AML-193 (cell line): Measurements from ENCODE around the gene TRIM75.
"Not testable (repeated sequence)": the region's sequence is repeated elsewhere in the genome, so short reads cannot be mapped to it uniquely, and the experiment has no call there.

ENCODE experiments used
- DNase-seq, 2 experiments: peaks; one replicate each; lab custom pipeline; 2025; lab: John Stamatoyannopoulos, UW

The TRIM75 gene

DNA sequence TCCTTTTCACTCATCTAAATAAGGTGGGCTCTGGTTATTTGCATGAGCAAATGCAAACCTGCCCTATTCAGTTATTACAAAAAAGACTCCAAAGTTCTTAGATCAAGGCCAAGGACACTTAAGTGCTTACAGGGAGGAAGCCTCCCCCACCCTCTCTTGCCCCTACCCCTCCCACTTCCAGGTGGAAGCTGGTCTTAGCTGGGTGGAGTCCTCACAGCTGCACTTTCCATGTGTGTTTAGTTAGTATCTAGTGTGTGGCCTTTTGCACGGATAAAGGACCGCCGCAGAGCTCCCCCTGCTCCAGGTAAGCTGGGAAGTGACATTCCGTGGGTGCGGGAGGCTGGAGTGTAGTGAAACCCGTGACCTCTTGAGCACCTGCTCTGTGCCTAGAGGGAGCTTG, at the start of gene TRIM75:
Gene TRIM75 (plus strand): TSS at position 222 of the 400 bp plus-strand sequence. CDS start 5,282 bp downstream, outside the sequence.
- DNase-seq: no peak

DNA sequence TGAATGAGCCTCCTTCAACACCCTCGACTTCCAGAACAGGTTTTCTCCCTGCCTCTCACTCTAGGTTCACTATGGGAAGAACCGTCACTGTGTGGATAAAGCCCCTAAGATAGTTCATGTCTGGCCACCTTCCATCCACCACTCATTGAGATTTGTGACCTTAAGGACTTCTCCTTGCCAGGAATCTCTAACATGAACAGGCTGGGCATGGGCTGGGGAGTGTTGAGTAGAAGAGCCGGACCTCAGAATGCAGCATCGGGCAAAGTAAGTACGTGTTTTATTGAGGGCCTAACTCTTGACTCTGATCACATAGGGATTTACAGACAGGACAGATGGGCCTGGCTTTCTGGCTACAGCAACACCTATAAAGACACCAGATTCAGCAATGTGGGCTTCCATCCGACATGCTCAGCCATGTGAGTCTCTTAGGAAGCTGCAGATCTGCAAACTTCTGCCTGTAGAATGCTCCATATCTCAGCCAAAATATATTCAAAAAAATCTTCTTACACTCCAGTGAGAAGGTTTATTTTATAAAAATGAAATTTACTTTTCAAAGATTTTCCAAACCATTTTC, 48.2 kb upstream of the TRIM75 start:
- DNase-seq: no peak

DNA sequence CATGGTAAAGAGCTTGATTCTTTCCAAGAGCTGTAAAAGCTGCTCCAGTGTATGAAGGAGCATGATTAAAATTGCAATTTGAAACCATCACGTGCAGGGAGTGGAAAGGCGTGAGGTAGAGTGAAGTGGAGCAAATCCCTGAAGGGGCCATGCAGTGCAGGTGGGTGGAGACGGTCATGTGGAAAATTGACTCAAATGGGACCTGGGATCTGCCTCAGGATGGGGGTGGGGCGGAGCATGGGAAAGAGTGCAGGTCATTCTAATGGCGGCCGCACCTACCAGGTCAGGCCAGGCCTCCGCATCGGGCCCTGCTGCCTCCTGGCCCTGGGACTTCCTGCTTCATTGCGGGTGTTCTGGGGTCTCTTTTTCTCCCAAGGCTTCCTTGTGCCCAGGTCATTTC, 47.2 kb upstream of the TRIM75 start:
- DNase-seq: no peak

DNA sequence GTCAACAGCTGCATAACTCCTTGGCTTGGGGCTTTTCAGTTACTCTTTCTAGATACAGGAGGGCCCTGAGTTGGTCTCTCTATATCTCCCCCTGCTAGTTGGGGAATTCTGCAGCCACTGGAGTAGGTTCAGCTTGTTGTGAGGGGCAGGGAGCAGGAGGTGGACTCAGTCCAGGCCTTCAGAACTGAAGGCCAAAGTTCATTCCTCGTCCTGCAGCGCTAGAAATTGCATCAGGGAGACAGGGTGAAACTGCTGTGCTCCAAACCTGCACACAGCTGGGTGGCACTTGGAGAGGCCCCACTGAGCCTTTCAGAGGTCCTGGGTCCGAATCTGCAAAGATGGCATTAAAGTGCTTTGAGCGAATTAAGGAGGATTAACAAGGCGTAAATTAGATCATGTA, 46.8 kb upstream of the TRIM75 start:
- no peak for DNase-seq

DNA sequence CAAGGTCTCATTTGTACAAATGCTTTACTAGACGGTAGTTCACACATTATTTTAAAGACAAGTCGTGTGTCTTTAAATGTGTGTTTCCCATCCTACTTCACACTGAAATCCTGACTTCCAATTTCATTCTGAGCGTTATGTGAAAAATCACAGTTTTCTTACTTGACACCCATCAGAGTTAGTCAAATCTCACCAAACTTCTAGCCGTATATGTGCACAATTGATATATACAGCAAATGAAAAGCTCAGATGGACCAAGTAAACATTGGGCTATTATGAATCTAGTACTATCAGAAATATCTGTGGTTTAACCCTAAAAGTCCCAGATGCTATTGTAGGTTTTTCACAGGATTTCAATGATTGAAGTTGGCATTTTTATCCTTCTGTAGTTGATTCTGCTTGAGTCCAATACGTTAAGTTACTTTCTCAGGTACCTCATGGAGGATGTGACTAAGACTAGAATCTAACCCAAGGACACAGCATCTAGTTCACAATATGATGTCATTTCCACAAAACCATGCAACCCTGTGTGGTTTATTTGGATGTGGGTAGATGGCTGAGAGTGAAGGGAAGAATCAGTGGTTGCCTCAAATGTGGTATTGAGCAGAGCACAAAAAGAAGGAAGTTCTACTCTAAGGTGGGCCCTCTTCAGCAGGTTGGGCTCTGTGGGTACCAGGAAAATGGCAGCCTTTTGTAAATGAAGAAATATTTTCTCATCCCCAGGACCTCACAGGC, 44.0 kb upstream of the TRIM75 start:
- no peak for DNase-seq

DNA sequence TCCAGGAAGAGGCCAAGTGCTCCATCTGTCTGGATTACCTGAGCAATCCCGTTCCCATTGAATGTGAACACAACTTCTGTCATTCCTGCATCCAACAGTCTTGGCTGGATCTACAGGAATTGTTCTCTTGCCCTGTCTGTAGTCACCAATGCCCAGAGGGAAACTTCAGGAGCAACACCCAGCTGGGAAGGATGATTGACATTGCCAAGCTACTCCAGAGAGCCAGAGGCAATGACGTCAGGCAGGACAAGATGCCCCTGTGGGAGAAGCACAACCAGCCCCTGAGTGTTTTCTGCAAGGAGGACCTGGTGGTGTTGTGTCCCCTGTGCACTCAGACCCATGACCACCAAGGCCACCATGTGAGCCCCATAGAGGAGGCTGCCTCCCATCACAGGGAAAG, 43.2 kb upstream of the TRIM75 start:
- DNase-seq: no peak

DNA sequence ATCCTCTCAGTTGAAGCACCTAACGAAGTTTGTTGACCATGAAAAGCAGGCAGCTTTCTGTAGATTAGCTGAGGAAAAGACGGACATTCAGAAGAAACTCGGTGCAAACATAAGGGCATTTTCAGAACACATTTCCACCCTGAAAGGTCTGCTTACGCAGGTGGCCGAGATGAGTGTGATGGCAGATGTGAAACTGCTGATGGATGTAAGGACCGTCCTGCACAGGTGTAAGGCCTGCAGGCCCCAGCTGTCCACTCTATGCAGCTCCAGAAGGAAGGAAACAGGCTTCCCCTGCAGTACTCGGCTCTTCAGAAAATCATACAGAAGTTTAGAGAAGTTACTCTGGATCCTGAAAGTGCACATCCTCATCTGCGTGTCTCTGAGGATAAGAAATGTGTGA, 42.7 kb upstream of the TRIM75 start:
- DNase-seq: no peak

DNA sequence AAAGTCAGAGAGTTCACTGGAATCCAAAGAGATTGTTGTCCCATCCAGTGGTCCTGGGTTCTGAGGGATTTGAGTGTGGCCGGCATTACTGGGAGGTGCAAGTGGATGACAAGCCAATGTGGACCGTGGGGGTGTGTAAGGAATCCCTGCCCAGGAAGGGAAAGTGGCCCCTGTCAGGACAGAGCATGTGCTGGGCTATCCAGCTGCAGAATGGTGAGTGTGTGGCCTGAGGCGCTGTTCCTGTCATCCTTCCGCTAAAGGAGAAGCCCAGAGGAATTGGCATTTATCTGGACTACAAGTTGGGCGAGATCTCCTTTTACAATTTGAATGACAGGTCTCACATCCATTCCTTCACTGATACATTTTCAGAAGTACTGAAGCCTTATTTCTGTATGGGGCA, 42.3 kb upstream of the TRIM75 start:
- DNase-seq: no peak

DNA sequence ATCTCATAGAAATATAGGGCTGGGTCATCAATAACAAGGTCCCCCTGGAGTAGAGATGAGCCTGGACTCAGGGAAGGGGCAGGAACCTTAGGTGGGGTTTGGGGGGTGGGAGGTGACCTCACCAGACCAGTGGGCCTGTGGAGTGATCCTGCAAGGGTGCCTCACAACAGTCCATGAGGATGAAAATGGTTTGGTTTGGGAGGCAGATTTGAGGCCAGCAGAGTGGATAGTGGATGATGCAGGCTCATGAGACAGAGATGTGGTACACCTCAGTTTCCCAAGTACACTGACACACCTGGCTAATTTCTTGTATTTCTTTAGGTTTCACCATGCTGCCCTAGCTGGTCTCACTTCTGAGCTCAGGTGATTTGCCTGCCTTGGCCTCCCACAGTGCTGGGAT, 40.0 kb upstream of the TRIM75 start:
- no peak for DNase-seq

DNA sequence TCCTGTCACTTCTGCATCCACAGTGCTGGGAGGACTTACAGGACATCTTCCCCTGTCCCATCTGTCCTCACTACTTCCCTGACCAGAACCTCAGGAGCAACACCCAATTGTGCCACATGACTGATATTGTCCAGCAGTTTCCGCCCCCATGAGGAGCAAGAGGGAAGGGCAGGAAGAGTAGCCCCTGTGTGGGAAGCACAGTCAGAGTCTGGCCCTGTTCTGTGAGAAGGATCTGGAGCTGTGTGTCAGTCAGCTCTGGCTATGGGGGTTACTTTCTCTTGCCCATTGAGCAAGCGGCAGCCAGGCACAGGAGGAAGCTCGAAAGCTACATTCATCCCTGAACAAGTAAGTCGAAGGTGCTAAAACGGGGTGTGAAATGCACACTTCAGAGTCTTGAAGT, 36.7 kb upstream of the TRIM75 start:
- no peak for DNase-seq

DNA sequence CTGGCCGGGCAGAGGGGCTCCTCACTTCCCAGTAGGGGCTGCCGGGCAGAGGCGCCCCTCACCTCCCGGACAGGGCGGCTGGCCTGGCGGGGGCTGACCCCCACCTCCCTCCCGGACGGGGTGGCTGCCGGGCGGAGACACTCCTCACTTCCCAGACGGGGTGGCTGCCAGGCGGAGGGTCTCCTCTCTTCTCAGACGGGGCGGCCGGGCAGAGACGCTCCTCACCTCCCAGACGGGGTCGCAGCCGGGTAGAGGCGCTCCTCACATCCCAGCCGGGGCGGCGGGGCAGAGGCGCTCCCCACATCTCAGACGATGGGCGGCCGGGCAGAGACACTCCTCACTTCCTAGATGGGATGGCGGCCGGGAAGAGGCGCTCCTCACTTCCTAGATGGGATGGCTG, 33.7 kb upstream of the TRIM75 start:
- not testable (repeated sequence) for DNase-seq

DNA sequence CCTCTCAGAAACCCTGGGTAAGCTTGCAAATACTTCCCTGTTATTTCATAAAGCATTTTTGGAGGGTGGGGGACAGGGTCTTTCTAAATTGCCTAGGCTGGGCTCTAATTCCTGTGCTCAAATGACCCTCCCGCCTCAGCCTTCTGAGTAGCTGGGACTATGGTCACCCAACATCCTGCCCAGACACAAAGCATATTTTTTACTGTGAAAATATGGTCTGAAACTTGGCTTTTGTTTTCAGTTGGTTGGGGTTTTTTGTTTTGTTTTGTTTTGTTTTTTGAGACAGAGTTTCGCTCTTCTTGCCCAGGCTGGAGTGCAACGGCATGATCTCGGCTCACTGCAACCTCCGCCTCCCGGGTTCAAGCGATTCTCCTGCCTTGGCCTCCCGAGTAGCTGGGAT, 27.9 kb upstream of the TRIM75 start:
- not testable (repeated sequence) for DNase-seq

DNA sequence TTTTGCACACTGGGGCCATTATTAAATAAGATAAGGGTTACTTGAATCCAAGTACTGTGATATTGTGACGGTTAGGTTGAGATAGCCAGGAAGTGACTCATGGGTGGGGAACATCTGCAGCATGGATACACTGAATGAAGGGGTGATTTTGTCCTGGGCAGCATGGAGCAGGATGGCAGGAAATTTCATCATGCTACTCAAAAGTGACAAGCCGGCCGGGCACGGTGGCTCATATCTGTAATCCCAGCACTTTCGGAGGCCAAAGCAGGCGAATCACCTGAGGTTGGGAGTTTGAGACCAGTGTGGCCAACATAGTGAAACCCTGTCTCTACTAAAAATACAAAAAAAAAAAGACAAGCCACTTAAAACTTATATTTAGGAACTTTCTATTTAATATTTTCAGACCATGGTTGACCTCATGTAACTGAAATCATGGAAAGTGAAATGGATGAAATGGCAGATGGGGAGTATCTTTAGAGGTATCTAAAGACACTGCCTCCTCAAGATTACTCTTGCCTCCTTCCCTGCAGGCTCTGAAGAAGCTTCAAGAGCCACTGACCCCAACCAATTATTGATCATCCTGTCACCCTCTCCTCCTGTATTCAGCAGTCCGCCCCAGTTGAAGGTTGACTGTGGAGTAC, 25.8 kb upstream of the TRIM75 start:
- DNase-seq: no peak

DNA sequence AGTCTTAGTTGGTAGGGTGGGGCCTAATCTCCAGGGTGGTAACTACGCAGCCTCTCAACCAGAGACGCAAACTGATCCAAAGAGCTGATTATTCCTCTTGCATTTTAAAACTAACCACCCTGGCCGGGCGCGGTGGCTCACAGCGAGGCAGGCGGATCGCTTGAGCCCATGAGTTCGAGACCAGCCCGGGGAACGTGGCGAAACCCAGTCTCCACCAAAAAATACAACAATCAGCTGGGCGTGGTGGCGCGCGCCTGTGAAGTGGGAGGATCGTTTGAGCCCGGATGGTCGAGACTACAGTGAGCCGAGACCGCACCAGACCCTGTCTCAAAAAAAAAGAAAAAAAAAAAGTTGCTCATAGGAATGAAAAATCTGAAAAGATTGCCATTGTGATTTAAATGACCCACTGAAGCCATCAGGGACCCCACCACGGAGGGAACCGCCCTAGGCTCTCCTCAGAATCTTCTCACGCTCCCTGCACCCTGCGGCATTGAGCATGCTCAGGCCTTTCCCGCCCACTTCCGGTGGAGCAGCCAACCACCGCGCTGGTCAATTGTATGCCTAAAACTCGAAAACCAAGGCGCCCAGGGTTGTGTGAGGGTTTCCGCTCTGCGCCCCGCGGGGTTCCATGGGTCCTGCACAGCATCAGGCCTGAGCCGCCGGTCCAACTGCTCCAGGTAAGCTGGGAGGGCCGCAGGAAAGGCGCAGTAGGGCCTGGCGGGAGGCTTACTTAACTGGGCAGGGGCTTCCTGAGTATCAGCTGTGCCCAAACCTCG, 22.0 kb upstream of the TRIM75 start, which contains the start of gene TRIM60:
Gene TRIM60 (plus strand): TSS at position 564 of the 776 bp plus-strand sequence. CDS start 8,074 bp downstream, outside the sequence.
- DNase-seq: no peak

DNA sequence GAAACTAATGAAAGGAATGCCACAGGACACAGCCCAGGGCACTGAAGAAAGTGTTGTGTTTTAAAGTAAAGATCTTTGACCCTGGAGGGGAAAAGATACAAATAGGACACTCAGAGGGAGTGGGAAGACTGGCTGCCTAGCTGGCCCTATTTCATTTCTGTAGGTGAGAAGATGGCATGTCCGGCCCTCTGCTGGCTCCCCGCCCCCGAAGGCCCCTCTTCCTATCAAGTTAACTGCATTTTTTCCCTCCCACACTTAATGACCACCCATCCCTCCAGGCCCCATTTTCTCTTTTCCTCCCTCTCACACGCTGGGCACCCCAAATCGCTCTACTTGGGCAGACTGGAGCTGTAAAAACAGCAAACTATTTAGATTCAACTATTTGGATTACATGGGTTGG, 5.5 kb upstream of the TRIM75 start:
- no peak for DNase-seq

DNA sequence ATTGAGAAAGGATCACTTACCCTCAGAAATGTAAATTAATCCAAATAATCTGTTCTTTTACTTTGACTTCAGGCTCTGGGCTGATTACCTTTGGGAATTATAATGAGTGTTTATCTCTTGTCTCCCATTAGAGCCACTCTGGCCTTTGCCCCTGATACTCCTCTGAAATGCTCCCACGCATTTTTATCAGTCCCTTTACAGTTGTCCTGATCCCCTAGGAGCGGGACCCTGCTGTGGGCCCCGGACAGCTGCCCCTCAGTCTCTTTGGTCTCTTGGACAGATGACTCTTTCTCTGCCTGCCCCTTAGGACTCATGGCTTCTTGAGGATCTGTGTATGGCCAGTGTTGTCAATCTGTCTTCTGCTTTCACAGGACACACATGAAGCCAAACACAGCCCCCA, 1.0 kb upstream of the TRIM75 start:
- DNase-seq: no peak

DNA sequence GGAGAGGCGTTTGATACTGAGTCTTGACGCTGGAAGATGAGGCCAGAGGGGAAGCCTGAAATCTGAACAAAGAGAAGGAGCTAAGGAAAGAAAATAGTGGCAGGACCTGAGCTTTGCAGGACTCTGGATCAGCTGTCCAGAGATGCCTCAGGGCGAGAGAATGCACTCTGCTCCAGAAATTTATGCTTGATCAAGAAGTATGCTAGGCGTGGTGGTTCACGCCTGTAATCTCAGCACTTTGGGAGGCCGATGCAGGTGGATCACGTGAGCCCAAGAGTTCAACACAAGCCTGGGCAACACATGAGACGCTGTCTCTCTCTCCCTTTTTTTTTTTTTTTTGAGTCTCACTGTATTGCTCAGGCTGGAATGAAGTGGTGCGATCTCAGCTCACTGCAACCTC, 1.9 kb downstream of the TRIM75 start:
- no peak for DNase-seq

DNA sequence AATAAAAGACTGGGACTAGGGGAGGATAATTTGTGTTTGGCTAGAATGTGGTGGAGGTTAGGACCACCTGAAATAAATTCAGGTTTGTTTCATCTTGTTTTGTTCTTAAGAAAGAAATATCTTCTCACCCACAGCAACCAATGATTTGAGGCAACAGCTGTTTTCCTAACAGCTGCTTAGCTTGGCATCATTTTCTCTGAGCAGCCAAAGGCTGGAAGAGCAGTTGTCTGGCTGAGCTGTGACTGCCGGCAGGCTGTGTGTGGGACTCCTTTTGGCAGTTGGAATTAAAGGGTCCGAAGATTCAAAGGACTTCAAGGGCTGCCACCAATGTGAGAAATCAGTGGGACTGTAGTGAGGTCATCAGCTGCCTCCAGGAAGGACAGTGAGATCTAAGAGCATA, 5.0 kb downstream of the TRIM75 start:
- DNase-seq: no peak

DNA sequence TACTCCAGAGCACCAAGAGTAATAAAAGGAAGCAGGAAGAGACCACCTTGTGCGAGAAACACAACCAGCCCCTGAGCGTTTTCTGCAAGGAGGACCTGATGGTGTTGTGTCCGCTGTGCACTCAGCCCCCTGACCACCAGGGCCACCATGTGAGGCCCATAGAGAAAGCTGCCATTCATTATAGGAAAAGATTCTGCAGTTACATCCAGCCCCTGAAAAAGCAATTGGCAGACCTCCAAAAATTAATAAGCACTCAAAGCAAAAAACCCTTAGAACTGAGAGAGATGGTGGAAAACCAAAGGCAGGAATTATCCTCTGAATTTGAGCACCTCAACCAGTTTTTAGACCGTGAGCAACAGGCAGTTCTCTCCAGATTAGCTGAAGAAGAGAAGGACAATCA, 5.7 kb downstream of the TRIM75 start:
- no peak for DNase-seq

DNA sequence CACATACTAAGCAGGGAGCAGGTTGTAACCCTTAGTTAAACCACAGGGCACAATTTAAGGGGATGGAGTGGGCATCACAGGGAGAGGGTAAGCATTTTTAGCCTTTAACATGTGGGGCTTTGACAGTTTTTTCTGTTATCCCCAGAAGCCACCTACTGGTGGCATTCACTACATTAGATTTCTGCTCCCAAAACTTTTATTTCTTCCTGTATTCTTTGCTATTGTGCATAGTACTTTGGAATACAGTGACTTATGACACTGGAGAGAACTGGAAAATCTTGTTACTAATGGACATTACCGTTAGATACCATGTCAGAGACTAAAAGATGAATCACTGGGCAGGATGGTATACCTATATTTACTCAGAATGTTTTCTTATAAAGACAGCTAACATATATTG, 7.3 kb downstream of the TRIM75 start:
- DNase-seq: no peak

DNA sequence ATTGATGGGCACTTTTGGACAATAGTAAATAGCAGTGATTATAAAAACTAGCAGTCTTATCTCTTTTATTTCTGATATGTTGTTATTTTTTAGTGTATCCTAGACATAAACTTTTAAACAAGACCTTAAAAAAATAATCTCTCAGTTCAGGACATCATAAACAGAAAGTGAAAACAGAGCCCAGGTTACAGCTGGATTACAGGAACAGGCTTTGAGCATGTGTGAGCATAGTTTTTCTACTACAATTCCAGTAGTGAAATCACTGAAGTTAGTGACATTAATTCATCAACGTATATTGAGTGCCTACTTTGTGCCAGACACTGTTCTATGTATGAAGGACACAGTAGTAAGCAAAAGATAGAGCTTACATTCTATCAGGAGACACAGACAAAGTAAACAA, 16.9 kb downstream of the TRIM75 start:
- DNase-seq: no peak

DNA sequence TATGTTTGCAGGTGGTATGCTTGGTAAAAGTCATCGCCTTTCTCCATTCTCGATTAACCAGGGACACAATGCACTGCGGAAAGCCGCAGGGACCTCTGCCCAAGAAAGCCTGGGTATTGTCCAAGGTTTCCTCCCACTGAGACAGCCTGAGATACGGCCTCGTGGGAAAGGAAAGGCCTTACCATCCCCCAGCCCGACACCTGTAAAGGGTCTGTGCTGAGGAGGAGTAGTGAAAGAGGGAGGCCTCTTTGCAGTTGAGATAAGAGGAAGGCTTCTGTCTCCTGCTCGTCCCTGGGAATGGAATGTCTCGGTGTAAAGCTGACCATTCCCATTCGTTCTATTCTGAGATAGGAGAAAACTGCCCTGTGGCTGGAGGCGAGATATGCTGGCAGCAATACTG, 19.7 kb downstream of the TRIM75 start:
- not testable (repeated sequence) for DNase-seq
